PC-3 (cell line): ENCODE results near the gene ADCY10.

Experiments used
- EZH2 ChIP-seq: fragments of 300-600 bp; sonication (generic); IDR thresholded peaks from one replicate; pipeline ENCODE4 v1.6.1; 2017; ENCODE audit warnings: antibody characterized with exemption, mild to moderate bottlenecking, low read length; ENCODE audit not compliant: unreplicated experiment
- TF ChIP-seq, protein P1 (sequence below): fragments of 300-600 bp; sonication (generic); conservative IDR thresholded peaks from 2 replicates; pipeline ENCODE4 v1.5.1; 2017; ENCODE audit warnings: antibody characterized with exemption, low read depth, mild to moderate bottlenecking, low read length

DNA sequence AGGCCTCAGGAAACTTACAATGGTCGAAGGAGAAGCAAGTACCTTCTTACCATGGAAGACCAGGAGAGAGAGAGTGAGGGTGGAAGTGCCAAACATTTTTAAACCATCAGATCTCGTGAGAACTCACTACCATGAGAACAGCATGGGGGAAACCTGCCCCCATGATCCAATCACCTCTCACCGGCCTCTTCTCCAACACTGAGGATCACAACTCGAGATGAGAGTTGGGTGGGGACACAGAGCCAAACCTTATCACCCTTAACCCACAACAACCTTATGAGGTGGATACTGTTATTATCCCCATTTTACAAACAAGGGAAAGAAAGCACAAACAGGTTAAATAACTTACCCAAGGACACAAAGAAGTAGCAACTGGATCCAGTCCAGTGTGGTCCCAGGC lies 111.7 kb downstream of the ADCY10 start:
- TF ChIP-seq, protein P1, sequence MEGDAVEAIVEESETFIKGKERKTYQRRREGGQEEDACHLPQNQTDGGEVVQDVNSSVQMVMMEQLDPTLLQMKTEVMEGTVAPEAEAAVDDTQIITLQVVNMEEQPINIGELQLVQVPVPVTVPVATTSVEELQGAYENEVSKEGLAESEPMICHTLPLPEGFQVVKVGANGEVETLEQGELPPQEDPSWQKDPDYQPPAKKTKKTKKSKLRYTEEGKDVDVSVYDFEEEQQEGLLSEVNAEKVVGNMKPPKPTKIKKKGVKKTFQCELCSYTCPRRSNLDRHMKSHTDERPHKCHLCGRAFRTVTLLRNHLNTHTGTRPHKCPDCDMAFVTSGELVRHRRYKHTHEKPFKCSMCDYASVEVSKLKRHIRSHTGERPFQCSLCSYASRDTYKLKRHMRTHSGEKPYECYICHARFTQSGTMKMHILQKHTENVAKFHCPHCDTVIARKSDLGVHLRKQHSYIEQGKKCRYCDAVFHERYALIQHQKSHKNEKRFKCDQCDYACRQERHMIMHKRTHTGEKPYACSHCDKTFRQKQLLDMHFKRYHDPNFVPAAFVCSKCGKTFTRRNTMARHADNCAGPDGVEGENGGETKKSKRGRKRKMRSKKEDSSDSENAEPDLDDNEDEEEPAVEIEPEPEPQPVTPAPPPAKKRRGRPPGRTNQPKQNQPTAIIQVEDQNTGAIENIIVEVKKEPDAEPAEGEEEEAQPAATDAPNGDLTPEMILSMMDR: no peak
- TF ChIP-seq EZH2: no peak
